CD4-positive, alpha-beta T cell treated with Interferon alpha-2 for 1 hour (primary cell): ENCODE measurements around the gene RXRG.

Experiments used
- DNase-seq, 2 donors: peaks; one replicate each; pipeline ENCODE4 v3.0.0-alpha.2; 2020 to 2022

The RXRG gene

GRCh38 chr1:165403835-165404482 is 41.0 kb downstream of the RXRG start:
- DNase-seq: peak in 1 of 2 donors; percentile 40

- no peak for DNase-seq
These were observed 42.3 kb downstream of the RXRG start for GRCh38 chr1:165402517-165403111.

GRCh38 chr1:165397944-165398343 is 47.0 kb downstream of the RXRG start:
- peak in 1 of 2 donors; percentile 12 for DNase-seq

- DNase-seq: no peak
These were observed 49.0 kb downstream of the RXRG start for GRCh38 chr1:165395901-165396300.

- DNase-seq: no peak
These were observed 49.4 kb downstream of the RXRG start for GRCh38 chr1:165395478-165395877.

GRCh38 chr1:165392634-165393571 is 52.0 kb downstream of the RXRG start:
- peak; percentile 92 to 94 for DNase-seq

GRCh38 chr1:165389609-165390008 is 55.3 kb downstream of the RXRG start:
- no peak for DNase-seq

GRCh38 chr1:165387961-165388360 is 57.0 kb downstream of the RXRG start:
- no peak for DNase-seq

GRCh38 chr1:165387505-165387904 is 57.4 kb downstream of the RXRG start:
- DNase-seq: no peak

GRCh38 chr1:165383599-165384405 is 61.1 kb downstream of the RXRG start:
- DNase-seq: no peak

- no peak for DNase-seq
These were observed 61.9 kb downstream of the RXRG start for GRCh38 chr1:165383067-165383466.

- DNase-seq: no peak
These were observed 63.0 kb downstream of the RXRG start for GRCh38 chr1:165381745-165382505.

GRCh38 chr1:165376811-165377311 is 68.1 kb downstream of the RXRG start:
- no peak for DNase-seq

- DNase-seq: peak in 1 of 2 donors; percentile 14
These were observed 68.7 kb downstream of the RXRG start for GRCh38 chr1:165376041-165376810.

GRCh38 chr1:165375623-165376022 is 69.3 kb downstream of the RXRG start:
- DNase-seq: no peak

- no peak for DNase-seq
These were observed 73.2 kb downstream of the RXRG start for GRCh38 chr1:165371588-165372225.

- peak; percentile 13 to 55 for DNase-seq
These were observed 75.6 kb downstream of the RXRG start for GRCh38 chr1:165369255-165369848.

GRCh38 chr1:165367375-165367993 is 77.4 kb downstream of the RXRG start:
- DNase-seq: peak; percentile 49 to 73

GRCh38 chr1:165365341-165365740 is 79.6 kb downstream of the RXRG start:
- no peak for DNase-seq
